Endodermal cell (in vitro differentiated cells): ENCODE data around the gene FDCSP. TPM values are rescaled to one million over a fixed set of nuclear protein-coding genes. Genes with fewer than 3 reads are reported as not detected.

Experiments
- DNase-seq: peaks from one replicate; pipeline ENCODE4 v3.0.0-alpha.2; 2017
- H3K27ac ChIP-seq: 2 replicates; pipeline ENCODE4 v1.5.1; 2013; ENCODE audit warnings: mild to moderate bottlenecking, low read depth, low read length, moderate library complexity
- H3K27me3 ChIP-seq: 2 replicates; pipeline ENCODE4 v1.6.1; 2013; ENCODE audit warnings: mild to moderate bottlenecking, low read length, moderate library complexity; ENCODE audit not compliant: insufficient read depth, control insufficient read depth, poor library complexity, severe bottlenecking
- H3K36me3 ChIP-seq: 2 replicates; pipeline ENCODE4 v1.7.0; 2013; ENCODE audit warnings: mild to moderate bottlenecking, low read length, moderate library complexity; ENCODE audit not compliant: control insufficient read depth, insufficient read depth
- H3K4me1 ChIP-seq: one replicate; pipeline ENCODE4 v1.7.0; 2013; ENCODE audit warnings: low read length; ENCODE audit not compliant: control insufficient read depth, insufficient read depth
- H3K4me3 ChIP-seq: 2 replicates; pipeline ENCODE4 v1.5.1; 2013; ENCODE audit warnings: mild to moderate bottlenecking, low read length, moderate library complexity
- H3K9ac ChIP-seq: 2 replicates; pipeline ENCODE4 v1.6.1; 2013; ENCODE audit warnings: mild to moderate bottlenecking, low read length, moderate library complexity; ENCODE audit not compliant: poor library complexity, severe bottlenecking; ENCODE audit errors: extremely low read depth
- H3K9me3 ChIP-seq: 2 replicates; pipeline ENCODE4 v1.6.1; 2013; ENCODE audit warnings: mild to moderate bottlenecking, low read length, moderate library complexity; ENCODE audit not compliant: control insufficient read depth
- H3K27ac Mint-ChIP-seq: 2 replicates; pipeline ENCODE4 v1.8.0; 2020; ENCODE audit warnings: mixed read lengths
- H3K27me3 Mint-ChIP-seq: 2 replicates; pipeline ENCODE4 v1.8.0; 2021; ENCODE audit warnings: mild to moderate bottlenecking, mixed read lengths; ENCODE audit not compliant: insufficient read depth
- H3K36me3 Mint-ChIP-seq: 2 replicates; pipeline ENCODE4 v1.8.0; 2020; ENCODE audit warnings: low read depth, mixed read lengths
- H3K4me1 Mint-ChIP-seq: 2 replicates; pipeline ENCODE4 v1.8.0; 2020; ENCODE audit warnings: mixed read lengths
- H3K4me3 Mint-ChIP-seq: 2 replicates; pipeline ENCODE4 v1.8.0; 2020; ENCODE audit warnings: mild to moderate bottlenecking, moderate library complexity, mixed read lengths
- H3K9me3 Mint-ChIP-seq: 2 replicates; pipeline ENCODE4 v1.8.0; 2020; ENCODE audit warnings: mild to moderate bottlenecking, mixed read lengths
- WGBS, 2 experiments: methylation state at CpG; one replicate each; pipeline versions ENCODE4 v1.1.5 to v1.1.7; 2013; ENCODE audit warnings: missing lambda C conversion rate in 2 of 2, mixed read lengths in 1 of 2; ENCODE audit not compliant: insufficient coverage in 1 of 2, insufficient read length in 1 of 2; 5-methylcytosine and 5-hydroxymethylcytosine counted together
- total RNA-seq, 2 donors: library from RNA; stranded (reverse); fragmentation: NEBNext Ultra II Directional in 1 of 2; extraction: Animal tissue kit (Norgen Biotek cat#: 25700) in 1 of 2; gene quantifications; 2 replicates in 1 of 2; 3 replicates in 1 of 2; pipeline ENCODE4 v1.2.1, GENCODE V29; 2021
- TF ChIP-seq, protein P1 (sequence below): fragments of 200-600 bp; sonication (generic); conservative IDR thresholded peaks from 2 replicates; pipeline ENCODE4 v1.5.0; 2021; ENCODE audit warnings: antibody characterized with exemption, mild to moderate bottlenecking

FDCSP gene
- total RNA-seq, 2 donors from 2014 or later = not detected

DNA sequence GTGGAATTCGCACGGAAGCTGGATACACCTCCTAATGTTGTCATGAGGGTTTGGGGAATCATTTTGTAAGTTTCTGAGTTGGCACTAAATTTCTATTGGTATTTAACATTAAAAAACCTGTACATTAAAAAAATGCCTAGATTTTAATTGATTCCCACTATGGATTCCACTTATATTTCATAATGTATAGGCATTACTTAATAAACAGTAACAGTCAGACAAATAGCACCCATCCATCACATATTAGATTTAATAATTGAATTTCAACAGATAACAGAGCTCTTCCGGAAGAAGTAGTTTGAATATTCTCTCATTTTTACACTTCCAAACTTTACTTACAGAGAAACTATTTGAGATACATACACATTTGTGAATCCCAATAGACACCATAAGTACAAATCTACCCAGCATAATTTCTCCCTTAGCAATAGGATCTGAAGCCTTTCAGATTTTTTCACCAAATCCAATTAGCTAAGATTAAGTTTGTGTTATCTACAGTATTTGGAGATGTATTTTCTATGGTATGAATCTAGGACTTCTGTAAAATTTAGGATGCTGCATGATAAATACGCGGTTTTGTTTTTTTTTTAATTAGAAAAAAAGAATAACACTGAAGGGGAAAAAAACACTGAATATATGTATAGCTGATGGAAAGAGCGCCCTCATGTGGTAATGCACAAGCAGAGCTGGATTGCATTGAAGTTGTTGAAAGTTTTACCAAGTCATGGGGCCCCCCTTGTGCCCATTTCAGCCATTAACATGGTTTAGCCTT, 42.6 kb upstream of the FDCSP start:
- Mint-ChIP-seq H3K4me3 (no peak overlapping the region), H3K27ac (no peak overlapping the region), H3K36me3 (no peaks in the 10 kb centered on the region)

GRCh38 chr4:70183940-70184246, 42.0 kb upstream of the FDCSP start:
- Mint-ChIP-seq H3K4me1 (peaks cover 9% of the 10 kb centered on the region), H3K9me3 (no peaks in the 10 kb centered on the region), H3K4me3 (no peak overlapping the region), H3K27me3 (no peaks in the 10 kb centered on the region), H3K36me3 (no peaks in the 10 kb centered on the region), H3K27ac (peak overlapping the region; percentile 35)
- Histone ChIP-seq H3K36me3 (no peaks in the 10 kb centered on the region), H3K4me1 (no peaks in the 10 kb centered on the region), H3K27me3 (no peaks in the 10 kb centered on the region), H3K9ac (no peak overlapping the region), H3K27ac (no peak overlapping the region), H3K4me3 (no peak overlapping the region), H3K9me3 (no peaks in the 10 kb centered on the region)
- WGBS, 2 experiments = 75% methylated on average over 1 of the region's 1 CpG; no CpG with 5 or more reads in 1 of the 2 experiments
- TF ChIP-seq, protein P1, sequence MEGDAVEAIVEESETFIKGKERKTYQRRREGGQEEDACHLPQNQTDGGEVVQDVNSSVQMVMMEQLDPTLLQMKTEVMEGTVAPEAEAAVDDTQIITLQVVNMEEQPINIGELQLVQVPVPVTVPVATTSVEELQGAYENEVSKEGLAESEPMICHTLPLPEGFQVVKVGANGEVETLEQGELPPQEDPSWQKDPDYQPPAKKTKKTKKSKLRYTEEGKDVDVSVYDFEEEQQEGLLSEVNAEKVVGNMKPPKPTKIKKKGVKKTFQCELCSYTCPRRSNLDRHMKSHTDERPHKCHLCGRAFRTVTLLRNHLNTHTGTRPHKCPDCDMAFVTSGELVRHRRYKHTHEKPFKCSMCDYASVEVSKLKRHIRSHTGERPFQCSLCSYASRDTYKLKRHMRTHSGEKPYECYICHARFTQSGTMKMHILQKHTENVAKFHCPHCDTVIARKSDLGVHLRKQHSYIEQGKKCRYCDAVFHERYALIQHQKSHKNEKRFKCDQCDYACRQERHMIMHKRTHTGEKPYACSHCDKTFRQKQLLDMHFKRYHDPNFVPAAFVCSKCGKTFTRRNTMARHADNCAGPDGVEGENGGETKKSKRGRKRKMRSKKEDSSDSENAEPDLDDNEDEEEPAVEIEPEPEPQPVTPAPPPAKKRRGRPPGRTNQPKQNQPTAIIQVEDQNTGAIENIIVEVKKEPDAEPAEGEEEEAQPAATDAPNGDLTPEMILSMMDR = peak; percentile 25
- no peak for DNase-seq

More for the DNA sequence above, 42.6 kb upstream of the FDCSP start:
- H3K9ac ChIP-seq = no peak overlapping the region
- H3K9me3 ChIP-seq = no peaks in the 10 kb centered on the region
- no peaks in the 10 kb centered on the region for H3K27me3 ChIP-seq
- Mint-ChIP-seq H3K9me3 (no peaks in the 10 kb centered on the region), H3K4me1 (peaks cover 9% of the 10 kb centered on the region), H3K27me3 (no peaks in the 10 kb centered on the region)
- DNase-seq = peak; percentile 71
- no peak overlapping the region for H3K4me3 ChIP-seq
- no peaks in the 10 kb centered on the region for H3K36me3 ChIP-seq
- TF ChIP-seq, protein P1 = peak; percentile 95
- no peaks in the 10 kb centered on the region for H3K4me1 ChIP-seq
- 22 to 45% methylated on average over 2 to 6 of the region's 6 CpGs for WGBS, 2 experiments
- no peak overlapping the region for H3K27ac ChIP-seq

- TF ChIP-seq, protein P1 = no peak
- H3K4me3 ChIP-seq = no peak overlapping the region
- no peaks in the 10 kb centered on the region for H3K27me3 ChIP-seq
- H3K36me3 Mint-ChIP-seq = no peaks in the 10 kb centered on the region
- no peaks in the 10 kb centered on the region for H3K9me3 ChIP-seq
- H3K4me1 ChIP-seq = no peaks in the 10 kb centered on the region
- H3K27me3 Mint-ChIP-seq = no peaks in the 10 kb centered on the region
- no peak overlapping the region for H3K9ac ChIP-seq
- H3K9me3 Mint-ChIP-seq = no peaks in the 10 kb centered on the region
- H3K27ac Mint-ChIP-seq = no peak overlapping the region
- no peak for DNase-seq
- peaks cover 9% of the 10 kb centered on the region for H3K4me1 Mint-ChIP-seq
- H3K4me3 Mint-ChIP-seq = no peak overlapping the region
- no peaks in the 10 kb centered on the region for H3K36me3 ChIP-seq
- WGBS, 2 experiments = 88% methylated on average over 1 of the region's 1 CpG; no CpG with 5 or more reads in 1 of the 2 experiments
- no peak overlapping the region for H3K27ac ChIP-seq
These were observed 38.7 kb upstream of the FDCSP start for GRCh38 chr4:70187216-70187615.
